ENCODE results near the gene DOLPP1. TPM values are rescaled to one million over a fixed set of nuclear protein-coding genes. Genes with fewer than 3 reads are reported as not detected.

DOLPP1 gene
- total and polyA plus RNA-seq, 2 of the 13 experiments (the other 11 are each of a cell fraction or from before 2014, with no cell fraction given) = 21.0 to 34.1 TPM

DNA sequence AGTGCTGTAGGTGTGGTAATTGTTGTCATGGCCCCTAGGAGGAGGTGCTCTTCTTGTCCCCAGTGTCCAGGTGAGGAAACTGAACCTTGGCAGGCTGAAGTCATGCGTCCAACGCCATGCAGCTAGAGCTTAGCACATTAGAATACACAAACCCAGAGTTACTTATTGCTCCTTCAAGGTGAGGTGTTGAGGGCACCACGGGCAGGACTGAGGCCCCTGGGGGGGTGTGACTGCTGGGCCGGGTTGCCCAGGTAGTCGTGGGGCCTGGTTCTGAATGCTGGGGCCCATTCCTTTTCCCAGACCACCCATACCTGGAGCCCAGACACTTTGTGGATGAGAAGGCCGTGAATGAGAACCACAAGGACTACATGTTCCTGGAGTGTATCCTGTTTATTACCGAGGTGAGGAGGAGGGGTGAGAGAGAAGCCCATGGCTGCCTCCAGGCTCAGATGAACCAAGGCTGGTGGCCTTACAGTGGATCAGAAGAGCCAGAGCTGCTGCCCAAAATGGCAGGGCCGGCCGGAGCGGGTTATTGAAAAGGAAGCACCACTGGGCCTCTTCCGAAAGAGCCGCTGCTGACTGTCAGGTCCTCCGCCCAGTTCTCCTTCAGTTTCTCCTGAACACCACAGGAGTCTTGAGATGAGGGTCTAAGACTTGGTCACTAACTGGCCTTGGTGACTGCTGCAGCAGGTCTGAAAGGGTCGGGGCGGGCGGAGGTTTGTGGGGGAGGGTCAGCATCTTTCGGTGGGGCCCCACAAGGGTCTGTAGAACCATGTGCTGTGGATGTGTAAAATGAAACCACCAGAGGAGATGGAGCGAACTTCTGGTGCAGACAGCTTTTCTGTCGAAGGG is 56.6 kb downstream of the DOLPP1 start:
- intact Hi-C loops (cut with micrococcal nuclease; ENCODE audit: unreplicated experiment) (no loop called here), in situ Hi-C loops (cut with HindIII; ENCODE audit: extremely low pct_ligation_motif_present, low pct_unique_long_range_greater_than_20kb) (no loop called here)
- ChIA-PET CTCF (ENCODE audit: low intra/inter-chr PET ratio, low total read pairs) (no interaction called here), POLR2A (interaction anchor here (3.5 kb wide), 1 partner anchor 488 kb away, joined by 50 read pairs; the partner anchor contains the start of gene NTMT1)
- TF ChIP-seq PHF20 (CRISPR knock-in tag; IDR thresholded peaks at IDR 0.05) = no peak
- 94% methylated on average over 13 of the region's 19 CpGs for WGBS (ENCODE audit: low lambda C conversion rate)
- no peaks in the 10 kb centered on the region for H4K20me1 ChIP-seq (ENCODE audit: insufficient read depth, low read length)
- peaks cover 6% of the 10 kb centered on the region for H3K79me2 ChIP-seq (ENCODE audit: insufficient read depth, low read length)
- H3K27me3 ChIP-seq (ENCODE audit: control insufficient read depth in 1 of 2, insufficient read depth in 2 of 2, low read length in 2 of 2) = no peaks in the 10 kb centered on the region
- H2AFZ ChIP-seq (ENCODE audit: low read length) = no peak overlapping the region
- no peak overlapping the region for H3K9ac ChIP-seq (ENCODE audit: insufficient read depth, low read depth, low read length)
- H3K4me2 ChIP-seq (ENCODE audit: low read depth, low read length) = no peak overlapping the region
- H3K36me3 ChIP-seq (replicated peaks in 1 of 2; ENCODE audit: control insufficient read depth in 1 of 2, insufficient read depth in 2 of 2, low read length in 2 of 2) = peaks cover 12 to 61% of the 10 kb centered on the region in 2 experiments
- H3K4me1 ChIP-seq (ENCODE audit: insufficient read depth, low read length) = peaks cover 31% of the 10 kb centered on the region
- H3K9me3 ChIP-seq (ENCODE audit: low read length) = no peaks in the 10 kb centered on the region
- FAIRE-seq = no peak
- no peak for ATAC-seq
- no peak overlapping the region for H3K4me3 ChIP-seq (replicated peaks in 1 of 3; ENCODE audit: insufficient read depth in 1 of 3, low read depth in 2 of 3, low read length in 3 of 3)
- no peak for DNase-seq (ENCODE audit: low spot score)
- BruUV-seq (replicated peaks) = no TSS peak
- no peak overlapping the region for H3K27ac ChIP-seq (ENCODE audit: extremely low read length, insufficient read depth, low read length)

GRCh38 chr9:129138144-129138462 is 57.2 kb downstream of the DOLPP1 start:
- ChIA-PET CTCF (ENCODE audit: low intra/inter-chr PET ratio, low total read pairs) (no interaction called here), POLR2A (interaction anchor here (3.0 to 3.5 kb wide), 2 partner anchors 26 to 488 kb away, joined by 12 to 50 read pairs; partner anchors contain the start of gene NTMT1)
- in situ Hi-C loops (cut with HindIII; ENCODE audit: extremely low pct_ligation_motif_present, low pct_unique_long_range_greater_than_20kb) (no loop called here), intact Hi-C loops (cut with micrococcal nuclease; ENCODE audit: unreplicated experiment) (no loop called here)
- H4K20me1 ChIP-seq (ENCODE audit: insufficient read depth, low read length) = no peaks in the 10 kb centered on the region
- no peaks in the 10 kb centered on the region for H3K9me3 ChIP-seq (ENCODE audit: low read length)
- H3K4me1 ChIP-seq (ENCODE audit: insufficient read depth, low read length) = peaks cover 37% of the 10 kb centered on the region
- ATAC-seq = no peak
- H3K27ac ChIP-seq (ENCODE audit: extremely low read length, insufficient read depth, low read length) = no peak overlapping the region
- peaks cover 11 to 61% of the 10 kb centered on the region in 2 experiments for H3K36me3 ChIP-seq (replicated peaks in 1 of 2; ENCODE audit: control insufficient read depth in 1 of 2, insufficient read depth in 2 of 2, low read length in 2 of 2)
- H3K4me3 ChIP-seq (replicated peaks in 1 of 3; ENCODE audit: insufficient read depth in 1 of 3, low read depth in 2 of 3, low read length in 3 of 3) = no peak overlapping the region
- H3K9ac ChIP-seq (ENCODE audit: insufficient read depth, low read depth, low read length) = no peak overlapping the region
- no peak for FAIRE-seq
- DNase-seq (ENCODE audit: low spot score) = no peak
- no peak overlapping the region for H2AFZ ChIP-seq (ENCODE audit: low read length)
- H3K4me2 ChIP-seq (ENCODE audit: low read depth, low read length) = no peak overlapping the region
- 96% methylated on average over 5 of the region's 9 CpGs for WGBS (ENCODE audit: low lambda C conversion rate)
- no peaks in the 10 kb centered on the region for H3K27me3 ChIP-seq (ENCODE audit: control insufficient read depth in 1 of 2, insufficient read depth in 2 of 2, low read length in 2 of 2)
- peaks cover 6% of the 10 kb centered on the region for H3K79me2 ChIP-seq (ENCODE audit: insufficient read depth, low read length)
- BruUV-seq (replicated peaks) = no TSS peak
- TF ChIP-seq NCOA5 (CRISPR knock-in tag; IDR thresholded peaks at IDR 0.05) (no peak), MBD4 (IDR thresholded peaks at IDR 0.05; ENCODE audit: borderline replicate concordance, low read length) (no peak), ZNF180 (CRISPR knock-in tag; IDR thresholded peaks at IDR 0.05; ENCODE audit: borderline replicate concordance, low read depth) (no peak), ZNF800 (CRISPR knock-in tag; IDR thresholded peaks at IDR 0.05) (no peak)

Measured in HepG2 (cell line).